ENCODE data around the gene IPPK.

DNA sequence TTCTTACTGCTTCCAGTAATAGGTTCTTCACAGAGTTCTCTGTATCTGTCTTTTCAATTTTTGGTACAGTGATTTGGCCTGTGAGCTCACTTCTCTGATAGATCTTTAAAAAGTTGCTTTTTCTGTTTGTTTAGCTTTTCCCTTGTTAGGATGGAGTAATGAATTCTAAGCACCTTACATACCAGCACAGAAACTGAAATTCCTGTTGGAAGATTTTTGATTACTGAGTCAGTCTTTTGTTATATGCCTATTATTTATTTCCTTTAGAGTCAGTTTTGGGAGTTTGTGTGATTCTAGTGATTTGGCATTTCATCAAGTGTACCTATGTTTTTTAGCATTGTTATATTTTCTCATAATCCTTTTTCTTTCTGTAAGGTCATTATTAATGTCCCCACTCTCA, 37.6 kb upstream of the IPPK start:
- TF ChIP-seq CTCF (IDR thresholded peaks at IDR 0.05), result no peak
- no peak for TF ChIP-seq POLR2A (IDR thresholded peaks at IDR 0.05)

All from Peyer's patch (tissue), 4 donors.